B cell (primary cell): ENCODE measurements around the gene ATAT1. TPM values are rescaled to one million over a fixed set of nuclear protein-coding genes. Genes with fewer than 3 reads are reported as not detected.
A peak's percentile ranks its signal among the peaks of the same experiment; 100 is the strongest.

ENCODE experiments used
- ATAC-seq: fragments of 200-7000 bp; cut with Tn5 transposase; one replicate; pipeline ENCODE4 v1.10.0; 2021; ENCODE audit warnings: low read depth, mild to moderate bottlenecking, moderate number of reproducible peaks, moderate library complexity
- CTCF ChIA-PET: fragments of 350-600 bp; sonication (Branson Sonifier 250); formaldehyde crosslinking; loops from one replicate; lab custom pipeline; 2021; ENCODE audit warnings: antibody characterized with exemption, inconsistent platforms; lab: Charles Lee
- POLR2A ChIA-PET: fragments of 350-600 bp; sonication (Branson Sonifier 250); formaldehyde crosslinking; loops from one replicate; lab custom pipeline; 2021; ENCODE audit warnings: antibody characterized with exemption; lab: Charles Lee
- DNase-seq: peaks from one replicate; pipeline ENCODE4 v3.0.0; 2013
- H2AFZ ChIP-seq: 2 replicates; pipeline ENCODE4 v1.6.1; 2012; ENCODE audit warnings: mild to moderate bottlenecking, low read depth, low read length; ENCODE audit not compliant: insufficient read depth, poor library complexity, severe bottlenecking
- H3K27ac ChIP-seq, 2 donors: 1 replicate in 1 of 2; 2 replicates in 1 of 2; pipeline ENCODE4 v1.5.1; 2012 to 2013; ENCODE audit warnings: low read length in 2 of 2, mild to moderate bottlenecking in 2 of 2, moderate library complexity in 1 of 2
- H3K27me3 ChIP-seq, 4 experiments: fragments of 200-600 bp in 1 of 4; sonication (generic) in 1 of 4; replicated peaks in 1 of 4; 1 replicate in 2 of 4; 2 replicates in 2 of 4; pipeline versions ENCODE4 v1.6.1 to v1.7.0; 2013 to 2016; ENCODE audit warnings: low read length in 3 of 4, mild to moderate bottlenecking in 2 of 4, mixed read lengths in 1 of 4, moderate library complexity in 1 of 4; ENCODE audit not compliant: insufficient read depth in 4 of 4, control insufficient read depth in 3 of 4; ENCODE audit errors: control extremely low read depth in 1 of 4
- H3K36me3 ChIP-seq, 2 experiments: replicated peaks in 1 of 2; 1 replicate in 1 of 2; 2 replicates in 1 of 2; pipeline versions ENCODE4 v1.6.1 to v1.7.1; 2013; ENCODE audit warnings: low read length in 1 of 2; ENCODE audit not compliant: insufficient read depth in 2 of 2, control insufficient read depth in 1 of 2; ENCODE audit errors: control extremely low read depth in 1 of 2, extremely low read depth in 1 of 2
- H3K4me1 ChIP-seq, 2 donors: fragments of 200-600 bp in 1 of 2; sonication (generic) in 1 of 2; 1 replicate in 1 of 2; 2 replicates in 1 of 2; pipeline versions ENCODE4 v1.5.1 to v1.6.1; 2013 to 2017; ENCODE audit warnings: low read length in 2 of 2; ENCODE audit not compliant: control insufficient read depth in 2 of 2, insufficient read depth in 2 of 2
- H3K4me2 ChIP-seq: replicated peaks from 2 replicates; pipeline ENCODE3; 2012; ENCODE audit warnings: mild to moderate bottlenecking, low read depth, low read length; ENCODE audit not compliant: poor library complexity, severe bottlenecking
- H3K4me3 ChIP-seq, 5 experiments: fragments of 200-600 bp in 1 of 5; sonication (generic) in 1 of 5; 1 replicate in 3 of 5; 2 replicates in 2 of 5; pipeline versions ENCODE4 v1.5.1 to v1.7.0; 2011 to 2016; ENCODE audit warnings: low read length in 4 of 5, mild to moderate bottlenecking in 4 of 5, low read depth in 2 of 5, control low read depth in 1 of 5, moderate library complexity in 1 of 5; ENCODE audit not compliant: insufficient read depth in 1 of 5; ENCODE audit errors: control extremely low read depth in 1 of 5, extremely low read depth in 1 of 5
- H3K79me2 ChIP-seq: fragments of 200-600 bp; sonication (generic); one replicate; pipeline ENCODE4 v1.6.0; 2016; ENCODE audit warnings: low read length; ENCODE audit not compliant: control insufficient read depth, insufficient read depth
- H3K9ac ChIP-seq: fragments of 200-600 bp; sonication (generic); 2 replicates; pipeline ENCODE4 v1.6.1; 2017; ENCODE audit warnings: mild to moderate bottlenecking, low read length, moderate library complexity
- H3K9me3 ChIP-seq, 3 donors: one replicate each; pipeline versions ENCODE4 v1.6.1 to v1.7.1; 2013; ENCODE audit warnings: low read length in 2 of 3; ENCODE audit not compliant: control insufficient read depth in 2 of 3, insufficient read depth in 1 of 3; ENCODE audit errors: control extremely low read depth in 1 of 3
- H4K20me1 ChIP-seq: 2 replicates; pipeline ENCODE4 v1.6.0; 2012; ENCODE audit warnings: mild to moderate bottlenecking, low read length; ENCODE audit not compliant: insufficient read depth, control insufficient read depth, poor library complexity, severe bottlenecking
- H3K27ac Mint-ChIP-seq: one replicate; pipeline ENCODE4 v1.8.0; 2021; ENCODE audit warnings: mixed read lengths
- H3K27me3 Mint-ChIP-seq: one replicate; pipeline ENCODE4 v1.8.0; 2021; ENCODE audit warnings: mixed read lengths
- H3K4me1 Mint-ChIP-seq: one replicate; pipeline ENCODE4 v1.8.0; 2021; ENCODE audit warnings: mixed read lengths
- H3K4me3 Mint-ChIP-seq: one replicate; pipeline ENCODE4 v1.8.0; 2021; ENCODE audit warnings: mixed read lengths
- H3K9me3 Mint-ChIP-seq: one replicate; pipeline ENCODE4 v1.8.0; 2022; ENCODE audit warnings: mixed read lengths; ENCODE audit not compliant: insufficient read depth
- EZH2 ChIP-seq: IDR thresholded peaks from 2 replicates; pipeline ENCODE4 v1.6.1; 2012; ENCODE audit warnings: borderline replicate concordance, low read depth, mild to moderate bottlenecking, moderate library complexity, low read length; ENCODE audit not compliant: insufficient read depth, poor library complexity, severe bottlenecking
- WGBS: methylation state at CpG from one replicate; pipeline ENCODE4 v1.1.5; 2013; ENCODE audit warnings: missing lambda C conversion rate; ENCODE audit not compliant: insufficient coverage; 5-methylcytosine and 5-hydroxymethylcytosine counted together
- intact Hi-C: fragments of 100-400 bp; cut with micrococcal nuclease; formaldehyde crosslinking; loops from one replicate; pipeline ENCODE4 v1.10.0; 2022
- polyA plus RNA-seq: library from polyadenylated mRNA; depleted of rRNA; stranded (reverse); fragments of >200 nt; gene quantifications from 2 replicates; pipeline ENCODE4 v1.2.3, GENCODE V29; 2012
- total RNA-seq, 2 donors: library from RNA; stranded (reverse); fragments of 120-200 nt in 1 of 2; gene quantifications; 1 replicate in 1 of 2; 2 replicates in 1 of 2; pipeline versions ENCODE4 v1.2.3 to v1.2.4, GENCODE V29; 2013 to 2022
- TF ChIP-seq, protein P1 (sequence below): fragments of 200-600 bp; IDR thresholded peaks from one replicate; pipeline ENCODE4 v1.8.0; 2022; ENCODE audit warnings: antibody characterized with exemption, mild to moderate bottlenecking

ATAT1 gene
- total and polyA plus RNA-seq, 2 donors (not counting 1 experiment from before 2014, with no cell fraction given): 15.7 to 21.5 TPM

GRCh38 chr6:30686009-30686907 lies 59.6 kb downstream of the ATAT1 start, which contains the start of gene PPP1R18:
Gene PPP1R18 (minus strand): TSS chr6:30686645. CDS start chr6:30686018, 627 bp downstream.
- peaks cover 54% of the 10 kb centered on the region for H4K20me1 ChIP-seq
- H3K4me2 ChIP-seq: peak within 1 kb of the TSS; percentile 100
- DNase-seq: peak; percentile 87
- ATAC-seq: peak; percentile 23
- no peaks in the 10 kb centered on the region for H3K27me3 Mint-ChIP-seq
- peaks cover 0 to 7% of the 10 kb centered on the region in 2 experiments for H3K36me3 ChIP-seq
- under 1% methylated on average over 35 of the region's 41 CpGs for whole genome bisulfite sequencing
- POLR2A ChIA-PET: interaction anchor here (3.2 to 8.7 kb wide), 2 partner anchors 32 to 34 kb away, joined by 45 to 216 read pairs; partner anchors contain the start of genes MDC1 and TUBB
- no peak for TF ChIP-seq EZH2
- TF ChIP-seq, protein P1, sequence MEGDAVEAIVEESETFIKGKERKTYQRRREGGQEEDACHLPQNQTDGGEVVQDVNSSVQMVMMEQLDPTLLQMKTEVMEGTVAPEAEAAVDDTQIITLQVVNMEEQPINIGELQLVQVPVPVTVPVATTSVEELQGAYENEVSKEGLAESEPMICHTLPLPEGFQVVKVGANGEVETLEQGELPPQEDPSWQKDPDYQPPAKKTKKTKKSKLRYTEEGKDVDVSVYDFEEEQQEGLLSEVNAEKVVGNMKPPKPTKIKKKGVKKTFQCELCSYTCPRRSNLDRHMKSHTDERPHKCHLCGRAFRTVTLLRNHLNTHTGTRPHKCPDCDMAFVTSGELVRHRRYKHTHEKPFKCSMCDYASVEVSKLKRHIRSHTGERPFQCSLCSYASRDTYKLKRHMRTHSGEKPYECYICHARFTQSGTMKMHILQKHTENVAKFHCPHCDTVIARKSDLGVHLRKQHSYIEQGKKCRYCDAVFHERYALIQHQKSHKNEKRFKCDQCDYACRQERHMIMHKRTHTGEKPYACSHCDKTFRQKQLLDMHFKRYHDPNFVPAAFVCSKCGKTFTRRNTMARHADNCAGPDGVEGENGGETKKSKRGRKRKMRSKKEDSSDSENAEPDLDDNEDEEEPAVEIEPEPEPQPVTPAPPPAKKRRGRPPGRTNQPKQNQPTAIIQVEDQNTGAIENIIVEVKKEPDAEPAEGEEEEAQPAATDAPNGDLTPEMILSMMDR: no peak
- intact Hi-C loops: loop anchor here (2.0 kb wide), 1 partner anchor 13 kb away; the partner anchor contains the start of gene DHX16
- peak within 1 kb of the TSS; percentile 97 for H3K4me3 Mint-ChIP-seq
- H3K27ac Mint-ChIP-seq: peak within 1 kb of the TSS; percentile 99
- CTCF ChIA-PET: interaction anchor here (2.8 to 19.8 kb wide), 2 partner anchors 41 to 45 kb away, joined by 11 to 963 read pairs; partner anchors contain the start of genes MDC1 and TUBB
- peaks cover 44 to 49% of the 10 kb centered on the region in 2 donors for H3K4me1 ChIP-seq
- H3K9me3 ChIP-seq: no peaks in the 10 kb centered on the region
- H3K79me2 ChIP-seq: peaks cover 67% of the 10 kb centered on the region
- H3K9me3 Mint-ChIP-seq: no peaks in the 10 kb centered on the region
- H3K4me1 Mint-ChIP-seq: peaks cover 72% of the 10 kb centered on the region
- H3K9ac ChIP-seq: peak within 1 kb of the TSS; percentile 98
- peak within 1 kb of the TSS; percentile 82 for H2AFZ ChIP-seq
- no peaks in the 10 kb centered on the region for H3K27me3 ChIP-seq
- H3K4me3 ChIP-seq: peak within 1 kb of the TSS; percentile 91 to 100 (median 97)
- peak within 1 kb of the TSS; percentile 93 to 97 for H3K27ac ChIP-seq
